Uterus (tissue), 4 donors: ENCODE results near the gene LRRC59. TPM values are rescaled to one million over a fixed set of nuclear protein-coding genes. Genes with fewer than 3 reads are reported as not detected.

ENCODE experiments used
- DNase-seq, 2 donors: peaks; one replicate each; pipeline ENCODE4 v3.0.0-alpha.2; 2019 to 2020
- H3K27ac ChIP-seq, 2 donors: fragments of 200-600 bp; sonication (generic); 1 replicate in 1 of 2; 2 replicates in 1 of 2; pipeline ENCODE4 v1.5.1; 2016 to 2018
- H3K27me3 ChIP-seq, 2 donors: fragments of 200-600 bp; sonication (generic); one replicate each; pipeline ENCODE4 v1.5.1; 2018 to 2019; ENCODE audit warnings: control low read depth in 1 of 2
- H3K36me3 ChIP-seq, 2 donors: fragments of 200-600 bp; sonication (generic); one replicate each; pipeline ENCODE4 v1.5.1; 2019; ENCODE audit warnings: control low read depth in 1 of 2
- H3K4me1 ChIP-seq, 2 donors: fragments of 200-600 bp; sonication (generic); one replicate each; pipeline ENCODE4 v1.5.1; 2018 to 2019; ENCODE audit warnings: control low read depth in 1 of 2
- H3K4me3 ChIP-seq, 2 donors: fragments of 200-600 bp; sonication (generic); 1 replicate in 1 of 2; 2 replicates in 1 of 2; pipeline ENCODE4 v1.5.1; 2018 to 2019; ENCODE audit warnings: mild to moderate bottlenecking in 1 of 2
- H3K9me3 ChIP-seq, 2 donors: fragments of 200-600 bp; sonication (generic); one replicate each; pipeline ENCODE4 v1.5.1; 2019; ENCODE audit warnings: control low read depth in 1 of 2
- POLR2A ChIP-seq, 2 donors: fragments of 450-650 bp; IDR thresholded peaks; one replicate each; pipeline ENCODE4 v1.6.1; 2016; ENCODE audit warnings: antibody characterized with exemption in 2 of 2, mild to moderate bottlenecking in 1 of 2, moderate library complexity in 1 of 2
- intact Hi-C: fragments of 100-400 bp; cut with DNase I; formaldehyde crosslinking; loops from one replicate; pipeline ENCODE4 v1.15.1; 2023; ENCODE audit warnings: low total_unique reads
- small RNA-seq: library from RNA; depleted of rRNA; stranded (forward); fragments of <200 nt; gene quantifications from one replicate; pipeline ENCODE3, GENCODE V24; 2016
- total RNA-seq, 4 donors: library from RNA; depleted of rRNA in 3 of 4; stranded (reverse); fragments of >200 nt in 3 of 4; gene quantifications; one replicate each; pipeline versions ENCODE4 v1.1.0 to v1.2.4, GENCODE V29; 2014 to 2023
- TF ChIP-seq, protein P1 (sequence below), 4 experiments: fragments of 200-600 bp in 2 of 4; fragments of 450-650 bp in 2 of 4; sonication (generic) in 2 of 4; IDR thresholded peaks; one replicate each; pipeline ENCODE4 v1.5.1; 2016 to 2019; ENCODE audit warnings: antibody characterized with exemption in 4 of 4, mild to moderate bottlenecking in 2 of 4, moderate library complexity in 1 of 4
- donor health status: DM: yes; HTN: yes; CAD: no.

The LRRC59 gene
- total RNA-seq, 4 donors from 2014 or later = 24.1 to 62.4 (median 47.1) TPM

DNA sequence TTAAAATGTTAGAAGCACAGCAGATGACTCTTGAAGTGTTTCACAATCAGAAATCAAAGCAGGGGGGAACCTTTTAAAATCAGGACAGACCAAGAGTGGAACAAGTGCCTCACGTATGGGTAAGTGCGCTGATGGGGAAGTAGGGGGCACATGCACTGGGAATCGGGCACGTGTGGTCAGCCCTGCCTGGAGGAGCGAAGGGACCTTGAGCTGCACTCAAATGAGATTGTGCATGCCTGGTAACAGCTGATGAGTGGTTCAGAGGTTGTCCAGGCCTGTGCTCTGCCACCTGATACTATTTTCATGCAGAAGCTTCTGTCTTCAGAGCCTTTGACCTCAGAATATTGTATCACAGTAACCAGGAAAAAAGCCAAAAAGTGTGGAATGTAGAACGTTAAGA lies 65.1 kb downstream of the LRRC59 start:
- H3K27me3 ChIP-seq = no peaks in the 10 kb centered on the region
- no peak overlapping the region for H3K4me3 ChIP-seq
- intact Hi-C loops = no loop called here
- TF ChIP-seq, protein P1, sequence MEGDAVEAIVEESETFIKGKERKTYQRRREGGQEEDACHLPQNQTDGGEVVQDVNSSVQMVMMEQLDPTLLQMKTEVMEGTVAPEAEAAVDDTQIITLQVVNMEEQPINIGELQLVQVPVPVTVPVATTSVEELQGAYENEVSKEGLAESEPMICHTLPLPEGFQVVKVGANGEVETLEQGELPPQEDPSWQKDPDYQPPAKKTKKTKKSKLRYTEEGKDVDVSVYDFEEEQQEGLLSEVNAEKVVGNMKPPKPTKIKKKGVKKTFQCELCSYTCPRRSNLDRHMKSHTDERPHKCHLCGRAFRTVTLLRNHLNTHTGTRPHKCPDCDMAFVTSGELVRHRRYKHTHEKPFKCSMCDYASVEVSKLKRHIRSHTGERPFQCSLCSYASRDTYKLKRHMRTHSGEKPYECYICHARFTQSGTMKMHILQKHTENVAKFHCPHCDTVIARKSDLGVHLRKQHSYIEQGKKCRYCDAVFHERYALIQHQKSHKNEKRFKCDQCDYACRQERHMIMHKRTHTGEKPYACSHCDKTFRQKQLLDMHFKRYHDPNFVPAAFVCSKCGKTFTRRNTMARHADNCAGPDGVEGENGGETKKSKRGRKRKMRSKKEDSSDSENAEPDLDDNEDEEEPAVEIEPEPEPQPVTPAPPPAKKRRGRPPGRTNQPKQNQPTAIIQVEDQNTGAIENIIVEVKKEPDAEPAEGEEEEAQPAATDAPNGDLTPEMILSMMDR (IDR thresholded peaks at IDR 0.05) = no peak
- no peak for TF ChIP-seq POLR2A (IDR thresholded peaks at IDR 0.05)
- DNase-seq = no peak
- no peaks in the 10 kb centered on the region for H3K9me3 ChIP-seq
- H3K27ac ChIP-seq = no peak overlapping the region
- H3K4me1 ChIP-seq = no peaks in the 10 kb centered on the region
- no peaks in the 10 kb centered on the region for H3K36me3 ChIP-seq

Small RNA genes within 50 kb of the gene (small RNA-seq; reads per million reads assigned to genes)
- not detected for gene RF00019

Other genes with a start within 250 kb of the LRRC59 start
- 10 to 100 TPM in 3 of 4 donors, 1 to 10 TPM in 1; 9.2 to 65.3 (median 20.6) TPM for gene PPP1R9B, start 246.8 kb downstream of the LRRC59 start, total RNA-seq
- gene SGCA, start 231.5 kb downstream of the LRRC59 start, total RNA-seq = 100 to 1,000 TPM in 1 of 4 donors, 10 to 100 TPM in 1, under 1 TPM in 1, not detected in 1; 0.90 to 119 (median 19.6) TPM
- 1,000 to 10,000 TPM in 1 of 4 donors, 100 to 1,000 TPM in 2, 10 to 100 TPM in 1; 59.4 to 4,880 (median 491) TPM for gene COL1A1, start 195.9 kb downstream of the LRRC59 start, total RNA-seq
- gene TMEM92, start 123.1 kb downstream of the LRRC59 start, total RNA-seq = under 1 TPM in 2 of 4 donors, not detected in 2; 0.07 to 0.91 TPM
- gene XYLT2, start 51.4 kb downstream of the LRRC59 start, total RNA-seq = 10 to 100 TPM; 23.5 to 34.0 (median 28.5) TPM
- 10 to 100 TPM; 16.4 to 72.1 (median 45.8) TPM for gene MRPL27, start 24.3 kb downstream of the LRRC59 start, total RNA-seq
- gene EME1, start 24.3 kb downstream of the LRRC59 start, total RNA-seq = 1 to 10 TPM in 2 of 4 donors, not detected in 2; 1.7 to 3.4 TPM
- gene ACSF2, start 28.7 kb upstream of the LRRC59 start, total RNA-seq = 10 to 100 TPM; 16.7 to 60.6 (median 45.7) TPM
- gene CHAD, start 71.4 kb upstream of the LRRC59 start, total RNA-seq = not detected
- gene RSAD1, start 81.3 kb upstream of the LRRC59 start, total RNA-seq = 10 to 100 TPM; 12.9 to 42.6 (median 30.7) TPM
- 10 to 100 TPM in 1 of 4 donors, 1 to 10 TPM in 3; 2.7 to 11.5 (median 5.1) TPM for gene MYCBPAP, start 110.9 kb upstream of the LRRC59 start, total RNA-seq
- gene EPN3, start 135.2 kb upstream of the LRRC59 start, total RNA-seq = 10 to 100 TPM in 1 of 4 donors, under 1 TPM in 1, not detected in 2; 0.30 to 41.1 TPM
- 10 to 100 TPM; 39.7 to 57.2 (median 46.2) TPM for gene SPATA20, start 149.7 kb upstream of the LRRC59 start, total RNA-seq
- 10 to 100 TPM in 2 of 4 donors, under 1 TPM in 2; under 0.01 to 28.9 (median 6.0) TPM for gene CACNA1G, start 163.2 kb upstream of the LRRC59 start, total RNA-seq
- 1 to 10 TPM; 1.2 to 4.5 (median 2.6) TPM for gene ABCC3, start 237.4 kb upstream of the LRRC59 start, total RNA-seq